HG02763 (cell line): ENCODE results near the gene TENT4A.
A peak's percentile ranks its signal among the peaks of the same experiment; 100 is the strongest.

Experiments
- ATAC-seq: cut with Tn5 transposase; IDR thresholded peaks from one replicate; pipeline ENCODE4 v1.9.1; 2021; ENCODE audit warnings: mild to moderate bottlenecking, moderate library complexity; ENCODE audit not compliant: unreplicated experiment

TENT4A gene

GRCh38 chr5:6717247-6717646, 4.0 kb downstream of the TENT4A start:
- no peak for ATAC-seq

GRCh38 chr5:6717687-6718086, 4.5 kb downstream of the TENT4A start:
- no peak for ATAC-seq

GRCh38 chr5:6718161-6718681, 5.0 kb downstream of the TENT4A start:
- ATAC-seq: no peak

DNA sequence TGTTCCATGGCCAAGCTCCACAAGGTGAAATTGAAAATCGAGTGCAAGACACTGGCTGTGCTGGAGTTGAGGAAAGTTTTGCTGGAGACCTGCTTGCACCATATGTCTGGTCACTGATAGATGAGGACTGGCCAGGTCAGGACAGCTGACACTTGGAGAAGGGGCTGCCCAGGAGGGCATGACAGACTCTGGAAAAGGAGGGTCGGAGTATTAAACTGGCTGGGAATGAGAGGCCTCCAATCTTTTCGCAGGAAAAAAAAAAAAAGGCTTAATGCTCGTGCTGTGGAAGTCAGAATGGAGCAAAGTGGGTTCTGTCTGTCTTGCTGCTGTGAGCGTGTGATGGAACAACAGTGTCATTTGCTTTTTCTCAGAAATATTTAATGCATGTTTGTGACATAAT, 5.5 kb downstream of the TENT4A start:
- no peak for ATAC-seq

DNA sequence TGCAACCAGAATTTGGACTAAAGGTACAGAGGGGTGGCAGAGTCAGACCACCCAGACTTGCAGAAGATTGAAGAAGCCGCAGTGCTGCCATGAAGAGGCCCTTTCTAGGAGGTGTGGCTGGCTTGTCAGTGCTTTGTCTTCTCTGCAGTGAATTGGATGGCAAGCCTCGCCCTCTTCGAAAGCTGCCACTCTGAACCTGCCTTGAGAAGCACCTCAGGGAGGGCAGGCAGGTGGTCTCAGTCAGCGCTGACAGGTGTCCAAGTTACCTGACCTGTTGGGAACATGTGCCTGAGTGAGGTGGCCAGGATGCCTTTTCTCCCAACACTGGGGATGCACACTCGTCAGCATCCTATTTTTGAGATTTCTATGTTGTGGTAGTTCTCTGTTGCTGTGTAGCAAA, 6.2 kb downstream of the TENT4A start:
- no peak for ATAC-seq

- no peak for ATAC-seq
Observed at GRCh38 chr5:6719896-6720560, 6.8 kb downstream of the TENT4A start.

DNA sequence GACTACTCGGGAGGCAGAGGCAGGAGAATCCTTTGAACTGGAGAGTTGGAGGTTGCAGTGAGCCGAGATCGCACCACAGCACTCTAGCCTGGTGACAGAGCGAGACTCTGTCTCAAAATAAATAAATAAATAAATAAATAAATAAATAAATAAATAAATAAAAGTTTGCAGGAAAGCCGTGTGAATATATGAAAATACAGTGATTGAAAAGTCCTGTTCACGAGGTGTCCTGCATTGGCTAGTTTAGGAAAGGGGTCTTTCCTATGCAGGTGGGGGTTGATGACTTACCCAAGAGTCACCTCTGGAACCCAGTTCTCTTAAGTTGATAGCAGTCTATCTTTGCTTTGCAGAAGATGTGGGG, 7.3 kb downstream of the TENT4A start:
- ATAC-seq: no peak

DNA sequence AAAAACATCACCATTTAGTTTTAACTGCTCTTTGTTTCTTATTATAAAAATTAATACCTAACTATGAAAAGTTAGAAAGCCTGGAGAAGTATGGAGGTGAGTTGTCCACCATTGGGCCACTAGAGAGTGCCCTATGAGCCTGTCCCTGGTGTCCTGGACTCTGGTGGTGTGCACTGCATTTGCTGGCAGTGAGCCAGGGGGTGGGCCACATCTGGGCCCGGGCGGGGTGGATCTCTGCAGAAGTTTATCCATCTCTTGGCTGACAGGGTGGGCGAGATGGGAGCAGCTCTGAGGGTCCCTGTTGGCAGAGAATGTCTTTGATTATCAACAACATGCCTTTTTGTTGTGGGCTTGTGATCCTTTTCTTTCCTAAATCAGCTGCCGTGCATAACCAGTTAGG, 8.2 kb downstream of the TENT4A start:
- ATAC-seq: no peak

DNA sequence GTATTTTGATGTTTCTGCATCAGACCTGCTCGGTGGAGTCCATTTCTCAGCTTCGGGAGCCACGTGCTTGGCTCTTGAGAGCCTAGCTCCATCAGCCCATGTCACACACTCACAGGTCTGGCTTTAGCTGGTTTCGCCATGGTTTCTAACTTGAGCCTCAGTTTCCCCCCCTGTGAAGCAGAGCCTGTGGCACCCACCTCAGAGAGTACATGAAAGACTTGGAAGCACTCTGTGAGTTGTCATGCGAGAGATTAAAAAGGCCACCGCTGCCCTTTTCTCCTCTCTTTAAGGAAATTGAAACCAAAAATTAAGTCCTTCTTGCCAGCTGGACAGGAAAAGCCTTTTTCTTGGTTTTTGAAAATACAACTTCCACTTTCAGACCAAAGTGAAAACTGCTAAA, 8.8 kb downstream of the TENT4A start:
- ATAC-seq: peak; percentile 51

DNA sequence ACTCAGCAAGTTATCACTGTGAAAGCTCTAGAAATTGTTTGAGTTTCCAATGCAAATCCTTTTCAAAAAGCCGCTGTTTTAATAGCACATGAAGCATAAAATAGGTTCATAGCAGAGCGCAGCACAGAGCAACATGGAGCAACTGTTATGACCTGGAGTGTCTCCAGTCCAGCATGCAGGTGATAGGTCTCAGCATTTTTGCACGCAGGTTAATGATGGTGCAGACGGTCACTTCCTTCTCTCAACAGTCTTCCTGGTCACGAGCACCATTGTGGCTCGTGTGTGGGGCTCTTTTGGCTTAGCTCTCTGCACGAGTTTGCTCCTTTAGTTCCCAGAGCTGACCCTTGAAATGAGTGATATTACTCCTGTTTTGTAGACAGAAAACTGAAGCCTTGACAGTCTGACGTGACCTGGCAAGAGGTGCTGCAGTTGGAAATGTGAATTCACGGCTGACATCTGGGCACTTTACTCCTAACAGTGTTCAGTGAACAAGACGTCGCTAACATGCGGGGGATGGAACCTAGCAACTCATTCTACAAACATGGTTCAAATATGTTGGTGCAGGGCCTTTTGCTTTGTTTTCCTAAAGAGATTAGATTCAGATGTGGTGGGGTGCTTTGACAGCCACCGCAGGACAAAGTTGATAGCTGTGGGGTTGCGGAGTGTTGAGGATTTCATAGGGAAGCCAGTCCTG, 10.0 kb downstream of the TENT4A start:
- no peak for ATAC-seq

DNA sequence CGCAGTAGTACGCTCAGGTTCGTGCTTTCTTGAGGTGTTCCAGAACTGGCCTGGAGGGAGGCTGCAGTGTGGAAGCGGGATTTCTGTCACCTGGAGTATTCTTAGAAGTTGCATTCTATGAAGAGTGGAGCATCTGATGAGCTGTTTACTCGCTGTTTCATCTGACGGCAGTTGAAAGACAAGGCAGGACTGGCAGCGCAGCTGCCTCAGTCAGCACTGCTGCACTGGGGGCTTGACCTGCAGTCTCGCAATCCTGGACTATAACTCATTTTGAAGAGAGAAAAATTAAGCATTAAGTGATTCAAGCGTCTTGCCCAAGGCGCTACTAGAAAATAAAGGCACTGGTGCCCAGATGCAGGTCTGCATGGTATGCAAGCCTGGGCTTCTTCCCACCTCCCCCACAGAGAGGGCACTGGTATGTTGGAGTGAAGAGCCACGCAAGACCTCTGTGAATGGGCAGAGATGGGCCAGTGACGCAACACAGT, 10.6 kb downstream of the TENT4A start:
- ATAC-seq: no peak

DNA sequence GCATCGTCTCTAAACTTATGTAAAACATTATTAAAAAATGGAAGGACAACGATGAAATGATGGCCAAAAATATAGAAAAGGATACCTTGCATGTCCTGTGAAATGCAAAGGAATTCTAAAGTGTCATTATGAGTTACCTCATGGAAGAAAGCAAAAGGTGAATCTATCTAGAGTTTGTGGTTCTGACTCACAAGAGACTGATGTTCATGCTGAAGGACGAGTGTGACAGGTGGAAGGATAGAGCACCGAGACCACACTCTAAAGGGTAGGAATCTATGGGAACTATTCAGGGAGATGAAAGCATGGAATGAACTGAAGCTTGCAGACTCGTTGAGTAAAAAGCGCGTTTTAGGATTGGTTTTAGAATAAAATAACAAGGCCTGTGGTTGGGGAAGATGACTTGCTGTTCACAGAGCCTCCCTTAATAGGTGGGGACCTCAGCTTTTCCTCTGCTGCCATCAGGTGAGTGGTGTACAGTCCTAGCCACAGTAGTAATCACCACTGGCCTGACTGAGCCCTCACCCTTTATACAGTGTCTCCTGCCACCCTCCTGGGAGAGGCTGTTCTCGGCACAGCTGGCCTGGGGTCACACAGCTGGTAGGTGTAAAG, 11.2 kb downstream of the TENT4A start:
- ATAC-seq: no peak

- no peak for ATAC-seq
Observed at GRCh38 chr5:6725421-6725820, 12.2 kb downstream of the TENT4A start.

DNA sequence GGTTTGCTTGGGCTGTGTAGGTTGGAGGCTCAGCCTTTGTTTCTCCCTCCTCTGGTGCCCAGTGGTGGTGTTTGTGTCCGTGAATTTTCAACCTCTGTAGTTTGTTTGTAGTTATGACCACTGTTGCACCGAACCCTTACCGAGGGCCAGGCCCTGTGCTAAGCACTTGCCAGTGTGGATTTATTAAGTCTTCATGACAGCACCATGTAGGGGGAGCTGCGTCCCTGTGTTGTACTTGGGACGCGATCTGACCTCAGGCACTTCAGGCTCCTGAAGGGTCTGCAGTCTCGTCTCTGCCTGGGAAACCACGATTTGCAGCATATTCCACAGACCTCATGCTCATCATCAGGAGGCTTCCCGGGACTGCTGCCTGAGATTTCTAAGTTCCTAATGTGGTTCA, 12.8 kb downstream of the TENT4A start:
- no peak for ATAC-seq

- no peak for ATAC-seq
Observed at GRCh38 chr5:6727231-6727630, 14.0 kb downstream of the TENT4A start.

GRCh38 chr5:6728011-6728794, 15.0 kb downstream of the TENT4A start:
- ATAC-seq: peak; percentile 78

DNA sequence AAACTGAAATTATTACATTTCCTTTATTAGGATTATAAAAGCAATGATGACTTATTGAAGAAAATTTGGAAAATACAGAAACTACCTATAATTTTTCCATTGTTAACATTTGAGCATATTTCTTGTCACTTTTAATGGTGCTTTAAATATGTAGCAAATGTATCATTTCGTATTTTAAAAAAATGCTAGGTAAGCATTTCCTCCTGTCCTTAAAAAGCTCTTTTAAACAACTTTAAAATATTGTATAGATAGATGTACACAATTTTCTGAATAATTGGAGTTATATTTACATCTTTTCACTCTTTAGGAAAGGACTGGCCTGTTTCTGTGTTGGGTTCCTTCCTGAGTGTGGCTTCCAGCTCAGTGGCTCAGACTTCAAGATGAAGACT, 15.6 kb downstream of the TENT4A start:
- ATAC-seq: no peak

GRCh38 chr5:6729386-6730310, 16.4 kb downstream of the TENT4A start:
- ATAC-seq: no peak

DNA sequence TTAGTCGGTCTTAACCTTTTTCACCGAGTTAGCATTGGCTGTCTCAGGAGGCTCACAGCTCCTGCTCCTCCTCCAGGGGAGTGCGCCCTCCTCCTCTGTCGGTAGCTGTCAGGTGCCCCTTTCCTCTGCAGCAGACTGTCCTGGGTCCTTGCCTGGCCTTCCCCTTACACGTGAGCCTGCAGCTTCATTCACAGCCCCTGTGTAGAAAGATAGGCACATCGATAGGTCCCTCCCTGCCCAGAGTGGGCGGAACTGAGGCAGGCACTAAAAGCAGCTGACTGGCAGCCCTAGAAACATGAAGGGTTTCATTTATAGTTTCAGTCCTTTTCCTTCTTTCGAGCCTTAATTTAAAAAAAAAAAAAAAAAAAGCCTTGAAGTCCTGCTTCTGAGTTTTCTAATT, 17.2 kb downstream of the TENT4A start:
- ATAC-seq: no peak

GRCh38 chr5:6730807-6731206, 17.6 kb downstream of the TENT4A start:
- no peak for ATAC-seq
